Endothelial cell of umbilical vein (primary cell): ENCODE results near the gene ADARB2.

Experiments
- CTCF ChIP-seq, 2 donors: IDR thresholded peaks; 1 replicate in 1 of 2; 2 replicates in 1 of 2; pipeline ENCODE4 v1.5.1; 2011; ENCODE audit warnings: low read length in 2 of 2, mild to moderate bottlenecking in 2 of 2, moderate library complexity in 2 of 2, control low read depth in 1 of 2, inconsistent platforms in 1 of 2, low read depth in 1 of 2; ENCODE audit not compliant: insufficient read depth in 1 of 2; ENCODE audit errors: extremely low read depth in 1 of 2
- JUN ChIP-seq: IDR thresholded peaks from 2 replicates; pipeline ENCODE4 v1.6.1; 2011; ENCODE audit warnings: borderline replicate concordance, low read depth; ENCODE audit not compliant: insufficient read length, insufficient read depth
- MYC ChIP-seq: IDR thresholded peaks from one replicate; pipeline ENCODE4 v1.6.1; 2011; ENCODE audit warnings: mild to moderate bottlenecking, low read depth, low read length
- POLR2AphosphoS5 ChIP-seq: IDR thresholded peaks from 2 replicates; pipeline ENCODE4 v1.6.1; 2012; ENCODE audit warnings: low read depth, mild to moderate bottlenecking, control low read depth, low read length, moderate library complexity; ENCODE audit not compliant: insufficient read depth

GRCh38 chr10:1462521-1462920 lies 274.8 kb downstream of the ADARB2 start:
- TF ChIP-seq CTCF (IDR thresholded peaks at IDR 0.05; ENCODE audit: extremely low read depth in 1 of 2, insufficient read depth in 1 of 2, low read depth in 1 of 2, low read length in 2 of 2) (no peak), JUN (no peak), POLR2AphosphoS5 (no peak), MYC (no peak)
